ENCODE measurements around the gene PSMB5.

The PSMB5 gene

GRCh38 chr14:23058654-23059504, 24.2 kb upstream of the PSMB5 start:
- no peak for DNase-seq

- no peak for DNase-seq
Observed at GRCh38 chr14:23057757-23058653, 23.3 kb upstream of the PSMB5 start.

GRCh38 chr14:23056956-23057756, 22.5 kb upstream of the PSMB5 start, which contains the start of gene CDH24:
Gene CDH24, minus strand, starts transcription at chr14:23057520. Its CDS starts 1,787 bp downstream, at chr14:23055733.
- DNase-seq: no peak

- DNase-seq: no peak
Observed at GRCh38 chr14:23056145-23056955, 21.6 kb upstream of the PSMB5 start.

- no peak for DNase-seq
Observed at GRCh38 chr14:23055621-23056144, 21.0 kb upstream of the PSMB5 start.

GRCh38 chr14:23055147-23055550, 20.4 kb upstream of the PSMB5 start:
- DNase-seq: no peak

- DNase-seq: no peak
Observed at GRCh38 chr14:23054000-23054811, 19.5 kb upstream of the PSMB5 start.

- DNase-seq: no peak
Observed at GRCh38 chr14:23053426-23053825, 18.7 kb upstream of the PSMB5 start.

- no peak for DNase-seq
Observed at GRCh38 chr14:23052671-23053070, 18.0 kb upstream of the PSMB5 start.

- no peak for DNase-seq
Observed at GRCh38 chr14:23052182-23052623, 17.5 kb upstream of the PSMB5 start.

GRCh38 chr14:23051141-23052057, 16.7 kb upstream of the PSMB5 start:
- no peak for DNase-seq

GRCh38 chr14:23049011-23049410, 14.3 kb upstream of the PSMB5 start:
- DNase-seq: no peak

- no peak for DNase-seq
Observed at GRCh38 chr14:23047751-23048693, 13.3 kb upstream of the PSMB5 start.

GRCh38 chr14:23047034-23047634, 12.4 kb upstream of the PSMB5 start:
- DNase-seq: no peak

GRCh38 chr14:23045419-23046357, 11.0 kb upstream of the PSMB5 start:
- DNase-seq: no peak

- DNase-seq: no peak
Observed at GRCh38 chr14:23044840-23045239, 10.1 kb upstream of the PSMB5 start.

GRCh38 chr14:23043754-23044153, 9.1 kb upstream of the PSMB5 start:
- DNase-seq: no peak
